MM.1S (cell line): Measurements from ENCODE around the gene HEATR3.

Experiments
- DNase-seq: peaks from one replicate; pipeline ENCODE4 v3.0.0-alpha.2; 2015
- H2AFZ ChIP-seq: fragments of 300-600 bp; sonication (generic); 2 replicates; pipeline ENCODE4 v1.6.0; 2016; ENCODE audit warnings: antibody characterized with exemption, low read length
- H3F3A ChIP-seq: fragments of 300-600 bp; sonication (generic); 2 replicates; pipeline ENCODE4 v1.6.1; 2016; ENCODE audit warnings: mild to moderate bottlenecking, antibody characterized with exemption, low read length, moderate library complexity, mixed read lengths; ENCODE audit not compliant: insufficient read depth
- H3K27ac ChIP-seq: fragments of 300-600 bp; sonication (generic); 2 replicates; pipeline ENCODE4 v1.5.1; 2016; ENCODE audit warnings: mild to moderate bottlenecking, low read length
- H3K27me3 ChIP-seq: fragments of 300-600 bp; sonication (generic); replicated peaks from 2 replicates; pipeline ENCODE4 v1.6.0; 2016; ENCODE audit warnings: low read length; ENCODE audit not compliant: insufficient read depth
- H3K36me3 ChIP-seq: fragments of 300-600 bp; sonication (generic); replicated peaks from 2 replicates; pipeline ENCODE4 v1.6.1; 2016; ENCODE audit warnings: mild to moderate bottlenecking, low read length, mixed read lengths; ENCODE audit not compliant: insufficient read depth
- H3K4me1 ChIP-seq: fragments of 300-600 bp; sonication (generic); 2 replicates; pipeline ENCODE4 v1.6.1; 2016; ENCODE audit warnings: low read length, mixed read lengths
- H3K4me2 ChIP-seq: fragments of 300-600 bp; sonication (generic); 2 replicates; pipeline ENCODE4 v1.6.0; 2016; ENCODE audit warnings: low read depth, low read length
- H3K4me3 ChIP-seq: fragments of 300-600 bp; sonication (generic); 2 replicates; pipeline ENCODE4 v1.5.1; 2016; ENCODE audit warnings: low read length, mixed read lengths
- H3K79me2 ChIP-seq: fragments of 300-600 bp; sonication (generic); 2 replicates; pipeline ENCODE4 v1.6.1; 2016; ENCODE audit warnings: mixed run types, low read length, mixed read lengths
- H3K9ac ChIP-seq: fragments of 300-600 bp; sonication (generic); 2 replicates; pipeline ENCODE4 v1.6.1; 2016; ENCODE audit warnings: low read length, mixed read lengths
- H3K9me2 ChIP-seq: fragments of 300-600 bp; sonication (generic); replicated peaks from 2 replicates; pipeline ENCODE4 v1.6.1; 2016; ENCODE audit warnings: mild to moderate bottlenecking, low read length, mixed read lengths; ENCODE audit not compliant: insufficient read depth
- H3K9me3 ChIP-seq: fragments of 300-600 bp; sonication (generic); replicated peaks from 2 replicates; pipeline ENCODE4 v1.6.1; 2016; ENCODE audit warnings: mild to moderate bottlenecking, low read length, mixed read lengths; ENCODE audit not compliant: insufficient read depth
- H4K20me1 ChIP-seq: fragments of 300-600 bp; sonication (generic); 2 replicates; pipeline ENCODE4 v1.6.1; 2016; ENCODE audit warnings: mild to moderate bottlenecking, low read length, moderate library complexity, mixed read lengths; ENCODE audit not compliant: insufficient read depth
- EZH2 ChIP-seq: fragments of 300-600 bp; sonication (generic); optimal IDR thresholded peaks from 2 replicates; pipeline ENCODE3; 2017; ENCODE audit warnings: low read depth, mild to moderate bottlenecking, antibody characterized with exemption, low read length, mixed read lengths
- EZH2phosphoT487 ChIP-seq: fragments of 300-600 bp; sonication (generic); IDR thresholded peaks from 2 replicates; pipeline ENCODE4 v1.6.1; 2018; ENCODE audit warnings: antibody characterized with exemption, low read length
- TF ChIP-seq, protein P1 (sequence below): fragments of 300-600 bp; sonication (generic); IDR thresholded peaks from 2 replicates; pipeline ENCODE4 v1.5.1; 2016; ENCODE audit warnings: antibody characterized with exemption, low read length, mixed read lengths

The HEATR3 gene

DNA sequence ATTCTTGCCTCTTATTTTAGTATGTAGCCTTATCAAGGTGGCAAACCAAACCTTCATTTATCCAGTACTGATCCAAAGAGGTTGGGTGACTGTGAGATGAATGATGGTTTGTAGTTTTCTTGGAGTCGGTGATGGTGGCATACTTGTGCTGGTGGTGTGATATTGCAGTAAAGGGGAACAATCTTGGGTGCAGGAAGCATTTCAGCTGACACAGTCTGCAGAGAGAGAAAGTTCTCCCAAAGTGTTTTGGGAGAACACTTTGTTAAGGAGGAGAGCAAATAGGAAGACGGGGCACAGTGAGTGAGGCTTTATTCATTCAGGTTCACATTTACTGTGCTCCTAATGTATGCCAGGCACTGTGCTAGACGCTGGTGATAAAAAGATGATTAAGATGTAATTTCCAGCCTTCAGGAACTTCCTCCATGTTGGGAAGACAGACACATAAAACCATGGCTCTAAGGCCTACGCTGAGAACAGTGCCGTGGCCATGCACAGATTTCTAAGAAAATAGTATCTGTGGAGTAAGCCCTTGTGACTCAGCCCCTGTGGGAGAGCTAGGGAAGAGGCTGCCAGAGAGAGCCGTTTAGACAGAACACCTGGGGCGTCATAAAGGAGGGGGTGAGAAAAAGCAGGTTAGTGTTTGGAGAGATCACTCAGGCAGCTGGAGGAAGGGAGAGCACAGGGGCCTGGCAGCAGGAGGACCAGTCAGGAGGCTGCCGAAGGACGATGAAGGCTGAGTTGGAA, 13.8 kb downstream of the HEATR3 start:
- no peaks in the 10 kb centered on the region for H3K9me2 ChIP-seq
- H3K36me3 ChIP-seq: peaks cover 19% of the 10 kb centered on the region
- H2AFZ ChIP-seq: no peak overlapping the region
- H4K20me1 ChIP-seq: no peaks in the 10 kb centered on the region
- TF ChIP-seq EZH2: no peak
- TF ChIP-seq, protein P1, sequence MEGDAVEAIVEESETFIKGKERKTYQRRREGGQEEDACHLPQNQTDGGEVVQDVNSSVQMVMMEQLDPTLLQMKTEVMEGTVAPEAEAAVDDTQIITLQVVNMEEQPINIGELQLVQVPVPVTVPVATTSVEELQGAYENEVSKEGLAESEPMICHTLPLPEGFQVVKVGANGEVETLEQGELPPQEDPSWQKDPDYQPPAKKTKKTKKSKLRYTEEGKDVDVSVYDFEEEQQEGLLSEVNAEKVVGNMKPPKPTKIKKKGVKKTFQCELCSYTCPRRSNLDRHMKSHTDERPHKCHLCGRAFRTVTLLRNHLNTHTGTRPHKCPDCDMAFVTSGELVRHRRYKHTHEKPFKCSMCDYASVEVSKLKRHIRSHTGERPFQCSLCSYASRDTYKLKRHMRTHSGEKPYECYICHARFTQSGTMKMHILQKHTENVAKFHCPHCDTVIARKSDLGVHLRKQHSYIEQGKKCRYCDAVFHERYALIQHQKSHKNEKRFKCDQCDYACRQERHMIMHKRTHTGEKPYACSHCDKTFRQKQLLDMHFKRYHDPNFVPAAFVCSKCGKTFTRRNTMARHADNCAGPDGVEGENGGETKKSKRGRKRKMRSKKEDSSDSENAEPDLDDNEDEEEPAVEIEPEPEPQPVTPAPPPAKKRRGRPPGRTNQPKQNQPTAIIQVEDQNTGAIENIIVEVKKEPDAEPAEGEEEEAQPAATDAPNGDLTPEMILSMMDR: no peak
- TF ChIP-seq EZH2phosphoT487: no peak
- no peaks in the 10 kb centered on the region for H3F3A ChIP-seq
- no peak overlapping the region for H3K4me3 ChIP-seq
- no peak overlapping the region for H3K27ac ChIP-seq
- no peak overlapping the region for H3K9ac ChIP-seq
- H3K9me3 ChIP-seq: no peaks in the 10 kb centered on the region
- H3K4me2 ChIP-seq: no peak overlapping the region
- H3K79me2 ChIP-seq: peaks cover 17% of the 10 kb centered on the region
- H3K27me3 ChIP-seq: no peaks in the 10 kb centered on the region
- no peak for DNase-seq
- no peaks in the 10 kb centered on the region for H3K4me1 ChIP-seq

DNA sequence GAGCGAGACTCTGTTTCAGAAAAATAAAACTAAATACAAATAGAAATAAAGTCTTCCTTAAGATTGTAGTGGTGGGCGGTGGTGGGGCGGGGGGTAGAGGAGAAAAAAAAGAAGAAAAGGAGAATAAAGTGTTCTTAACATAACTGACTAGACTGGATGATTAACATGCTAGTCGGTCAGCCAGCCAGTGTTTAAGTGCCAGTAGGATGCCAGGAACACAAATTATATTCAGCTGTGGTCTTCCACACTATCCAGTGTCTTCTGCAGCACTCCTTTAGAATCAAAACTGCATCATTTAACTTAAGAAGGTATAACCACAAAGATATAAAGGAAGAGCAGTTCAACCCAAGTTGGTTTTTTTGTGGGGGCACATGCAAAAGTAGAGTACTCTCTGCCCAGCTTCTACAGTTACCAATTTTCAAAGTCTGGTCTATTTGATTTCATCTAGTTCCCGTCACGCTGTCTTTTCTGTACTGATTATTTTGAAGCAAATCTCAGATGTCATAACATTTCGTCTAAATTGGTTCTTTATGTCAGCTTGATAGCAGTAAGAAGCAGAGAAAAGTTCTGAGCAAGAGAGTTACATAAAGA, 15.8 kb downstream of the HEATR3 start:
- Histone ChIP-seq H3K9ac (no peak overlapping the region), H3K36me3 (peaks cover 22% of the 10 kb centered on the region), H3K9me3 (no peaks in the 10 kb centered on the region), H3K27me3 (no peaks in the 10 kb centered on the region), H3K4me1 (no peaks in the 10 kb centered on the region), H2AFZ (no peak overlapping the region), H3K4me3 (no peak overlapping the region), H3K9me2 (no peaks in the 10 kb centered on the region), H4K20me1 (no peaks in the 10 kb centered on the region), H3K27ac (no peak overlapping the region), H3K79me2 (peaks cover 17% of the 10 kb centered on the region), H3F3A (no peaks in the 10 kb centered on the region), H3K4me2 (no peak overlapping the region)
- TF ChIP-seq, protein P1: no peak
- no peak for TF ChIP-seq EZH2phosphoT487
- TF ChIP-seq EZH2: no peak
- DNase-seq: no peak

DNA sequence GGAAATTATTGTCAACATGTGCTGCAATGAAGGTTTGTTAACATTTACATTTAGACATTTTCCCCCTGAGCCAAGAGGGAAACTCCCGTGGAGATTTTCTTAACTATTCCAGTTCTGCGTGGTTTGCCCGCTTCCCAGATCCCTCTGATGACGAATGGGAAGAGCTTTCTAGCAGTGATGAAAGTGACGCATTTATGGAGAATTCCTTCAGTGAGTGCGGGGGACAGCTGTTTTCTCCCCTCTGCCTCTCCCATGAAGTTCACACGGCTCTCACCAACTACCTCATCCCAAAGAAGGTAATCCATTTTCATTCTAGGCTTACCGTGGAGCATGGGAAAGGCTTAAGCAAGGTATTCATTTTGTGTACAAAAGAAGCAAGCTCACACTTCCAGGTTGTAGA, 18.2 kb downstream of the HEATR3 start:
- Histone ChIP-seq H3K27me3 (no peaks in the 10 kb centered on the region), H3K9me2 (no peaks in the 10 kb centered on the region), H3K27ac (no peak overlapping the region), H2AFZ (no peak overlapping the region), H3K36me3 (peaks cover 16% of the 10 kb centered on the region), H3K4me1 (no peaks in the 10 kb centered on the region), H4K20me1 (no peaks in the 10 kb centered on the region), H3K9ac (no peak overlapping the region), H3K4me3 (no peak overlapping the region), H3K4me2 (no peak overlapping the region), H3K9me3 (no peaks in the 10 kb centered on the region), H3F3A (no peaks in the 10 kb centered on the region), H3K79me2 (peaks cover 12% of the 10 kb centered on the region)
- TF ChIP-seq EZH2 (no peak), EZH2phosphoT487 (no peak)
- TF ChIP-seq, protein P1: no peak
- no peak for DNase-seq
